K562 (cell line): Measurements from ENCODE around the gene GATA5. TPM values are rescaled to one million over a fixed set of nuclear protein-coding genes. Genes with fewer than 3 reads are reported as not detected.
A peak's percentile ranks its signal among the peaks of the same experiment; 100 is the strongest.

Experiments used
- ATAC-seq: fragments of 200-7000 bp; cut with Tn5 transposase; 3 replicates; pipeline ENCODE4 v1.9.1; 2020; ENCODE audit warnings: moderate library complexity
- BruUV-seq: library from RNA; stranded (reverse); fragments of 400-500 nt; replicated peaks from 2 replicates; lab custom pipeline; 2021; lab: Mats Ljungman, UMichigan
- CTCF ChIA-PET: fragments of 300-600 bp; formaldehyde crosslinking; extraction: SDS; loops from one replicate; lab custom pipeline; 2021; ENCODE audit warnings: low intra/inter-chr PET ratio; lab: Yijun Ruan, JAX
- POLR2A ChIA-PET: fragments of 300-600, 350-650 bp; sonication (Branson Sonifier 250); formaldehyde crosslinking; extraction: SDS; loops from one replicate; lab custom pipeline; 2021; ENCODE audit warnings: antibody characterized with exemption, inconsistent platforms; lab: Yijun Ruan, JAX
- DNase-seq, 4 experiments: peaks; one replicate each; pipeline versions ENCODE4 v3.0.0 to v3.0.0-alpha.2; 2011 to 2018; ENCODE audit warnings: low spot score in 3 of 4, mixed read lengths in 3 of 4; ENCODE audit errors: extremely low read depth in 1 of 4
- FAIRE-seq: peaks from 2 replicates; lab custom pipeline; 2011; peaks lifted over from hg19 to GRCh38; lab: Jason Lieb, UNC
- H2AFZ ChIP-seq: 2 replicates; pipeline ENCODE4 v1.6.0; 2011; ENCODE audit warnings: low read depth, low read length, control low read depth, inconsistent platforms
- H3K27ac ChIP-seq: fragments of 200-600 bp; 3 replicates; pipeline ENCODE4 v1.8.0; 2011; ENCODE audit warnings: low read depth, mild to moderate bottlenecking, control low read depth, inconsistent platforms, low read length, moderate library complexity, mixed read lengths; ENCODE audit errors: extremely low read depth
- H3K27me3 ChIP-seq, 2 experiments: fragments of 300-600 bp in 1 of 2; 2 replicates in 1 of 2; 3 replicates in 1 of 2; pipeline versions ENCODE4 v1.6.0 to v1.8.0; 2011; ENCODE audit warnings: inconsistent platforms in 2 of 2, low read length in 2 of 2, mild to moderate bottlenecking in 1 of 2, mixed read lengths in 1 of 2, moderate library complexity in 1 of 2; ENCODE audit not compliant: control insufficient read depth in 2 of 2, insufficient read depth in 2 of 2
- H3K36me3 ChIP-seq: fragments of 300-600 bp; 3 replicates; pipeline ENCODE4 v1.8.0; 2011; ENCODE audit warnings: mild to moderate bottlenecking, low read length, inconsistent platforms; ENCODE audit not compliant: control insufficient read depth, insufficient read depth
- H3K4me1 ChIP-seq, 2 experiments: fragments of 200-600 bp in 1 of 2; replicated peaks in 1 of 2; 2 replicates in 1 of 2; 3 replicates in 1 of 2; pipeline versions ENCODE4 v1.5.1 to v1.8.0; 2011; ENCODE audit warnings: inconsistent platforms in 2 of 2, low read length in 2 of 2, mild to moderate bottlenecking in 1 of 2, mixed read lengths in 1 of 2, moderate library complexity in 1 of 2; ENCODE audit not compliant: control insufficient read depth in 2 of 2, insufficient read depth in 2 of 2
- H3K4me2 ChIP-seq: 2 replicates; pipeline ENCODE4 v1.6.1; 2011; ENCODE audit warnings: low read length, control low read depth, inconsistent platforms, mixed read lengths; ENCODE audit not compliant: insufficient read depth
- H3K4me3 ChIP-seq: fragments of 200-600 bp; sonication (generic), shearing (Covaris generic); 2 replicates; pipeline ENCODE4 v1.5.1; 2016; ENCODE audit warnings: control low read depth, inconsistent platforms
- H3K79me2 ChIP-seq: fragments of 200-600 bp; 3 replicates; pipeline ENCODE4 v1.8.0; 2011; ENCODE audit warnings: low read length, inconsistent platforms; ENCODE audit not compliant: control insufficient read depth, insufficient read depth
- H3K9ac ChIP-seq, 2 experiments: 2 replicates each; pipeline versions ENCODE4 v1.6.0 to v1.6.1; 2011; ENCODE audit warnings: low read depth in 2 of 2, low read length in 2 of 2, control low read depth in 1 of 2, inconsistent platforms in 1 of 2, mild to moderate bottlenecking in 1 of 2, mixed read lengths in 1 of 2; ENCODE audit not compliant: insufficient read depth in 1 of 2
- H3K9me1 ChIP-seq: one replicate; pipeline ENCODE4 v1.6.0; 2011; ENCODE audit warnings: inconsistent platforms, mild to moderate bottlenecking, low read length, moderate library complexity; ENCODE audit not compliant: control insufficient read depth, insufficient read depth
- H3K9me3 ChIP-seq: replicated peaks from 2 replicates; pipeline ENCODE4 v1.5.1; 2011; ENCODE audit warnings: low read depth, low read length, inconsistent platforms; ENCODE audit not compliant: control insufficient read depth, insufficient read depth
- H4K20me1 ChIP-seq: replicated peaks from 2 replicates; pipeline ENCODE4 v1.6.1; 2011; ENCODE audit warnings: low read length, inconsistent platforms, mixed read lengths; ENCODE audit not compliant: control insufficient read depth, insufficient read depth
- EGR1 ChIP-seq: fragments of 450-650 bp; conservative IDR thresholded peaks from 2 replicates; pipeline ENCODE4 v1.6.1; 2017; ENCODE audit warnings: mild to moderate bottlenecking
- EZH2 ChIP-seq: IDR thresholded peaks from 2 replicates; pipeline ENCODE4 v1.6.1; 2012; ENCODE audit warnings: low read depth, mild to moderate bottlenecking, inconsistent platforms, low read length, borderline replicate concordance
- HBP1 ChIP-seq: fragments of 450-650 bp; formaldehyde crosslinking; IDR thresholded peaks from 2 replicates; pipeline ENCODE4 v1.4.0; 2022; ENCODE audit warnings: missing genetic modification characterization
- KDM2B ChIP-seq: fragments of 250-450 bp; sonication (Bioruptor Pico); IDR thresholded peaks from 2 replicates; pipeline ENCODE4 v1.8.0; 2021; ENCODE audit warnings: mild to moderate bottlenecking, moderate library complexity
- KLF16 ChIP-seq: IDR thresholded peaks from 2 replicates; pipeline ENCODE4 v1.6.1; 2016; ENCODE audit warnings: antibody characterized with exemption
- PCBP1 ChIP-seq: fragments of 200-400 bp; formaldehyde crosslinking; IDR thresholded peaks from 2 replicates; pipeline ENCODE4 v1.6.1; 2018; ENCODE audit warnings: mild to moderate bottlenecking, low read depth, low read length; ENCODE audit not compliant: poor library complexity, severe bottlenecking
- SP1 ChIP-seq: sonication (generic); formaldehyde crosslinking; IDR thresholded peaks from 2 replicates; pipeline ENCODE4 v1.8.1; 2022; ENCODE audit warnings: mild to moderate bottlenecking, missing genetic modification reagents
- TEAD4 ChIP-seq, 2 experiments: sonication (generic) in 1 of 2; formaldehyde crosslinking in 1 of 2; IDR thresholded peaks; 2 replicates each; pipeline versions ENCODE4 v1.6.1 to v1.8.0; 2012 to 2022; ENCODE audit warnings: borderline replicate concordance in 1 of 2, inconsistent platforms in 1 of 2, low read length in 1 of 2, mild to moderate bottlenecking in 1 of 2, missing genetic modification reagents in 1 of 2
- USF1 ChIP-seq: sonication (generic); formaldehyde crosslinking; IDR thresholded peaks from 2 replicates; pipeline ENCODE4 v1.9.0; 2022; ENCODE audit warnings: mild to moderate bottlenecking, missing genetic modification reagents
- WGBS: fragments of 100-300 bp; shearing (Covaris generic); methylation state at CpG from one replicate; pipeline ENCODE4 v1.1.6; 2016; ENCODE audit warnings: low coverage, mixed read lengths; ENCODE audit not compliant: insufficient coverage; ENCODE audit errors: missing lambda C conversion rate; 5-methylcytosine and 5-hydroxymethylcytosine counted together
- in situ Hi-C: fragments of 300-500 bp; cut with MboI; formaldehyde crosslinking; loops from 4 replicates; pipeline ENCODE4 v1.15.0; 2018; ENCODE audit warnings: inconsistent platforms, mixed read lengths
- intact Hi-C: fragments of 100-400 bp; cut with micrococcal nuclease; formaldehyde crosslinking; loops from 2 replicates; pipeline ENCODE4 v1.14.2; 2022
- polyA plus RNA-seq, 8 experiments: library from polyadenylated mRNA; depleted of rRNA in 4 of 8; stranded (reverse) in 5 of 8; unstranded in 3 of 8; fragments of >200 nt; fragmentation: Nextera tagmentation in 2 of 8; fragmentation: Illumina TruSeq in 1 of 8; extraction: Ambion mirVana in 2 of 8; extraction: Trizol in 1 of 8; gene quantifications; 2 replicates each; pipeline versions ENCODE4 v1.2.1 to v1.2.3, GENCODE V29; 2011 to 2014; ENCODE audit warnings: inconsistent platforms in 1 of 8, missing spikeins in 1 of 8
- total RNA-seq, 7 experiments: library from RNA; depleted of rRNA in 6 of 7; stranded (reverse); fragments of >200 nt in 6 of 7; fragmentation: Illumina TruSeq in 2 of 7; extraction: Trizol in 2 of 7; gene quantifications; 2 replicates each; pipeline versions ENCODE4 v1.2.1 to v1.2.3, GENCODE V29; 2011 to 2021; ENCODE audit warnings: low replicate concordance in 1 of 7

The GATA5 gene
- total and polyA plus RNA-seq, 9 of the 15 experiments (the other 6 are each of a cell fraction or from before 2014, with no cell fraction given) = 0.09 to 0.57 (median 0.20) TPM; not detected in 3

- ChIA-PET POLR2A (interaction anchor here (0.6 to 1.0 kb wide), 4 partner anchors 18 to 99 kb away, joined by 3 to 4 read pairs (median 4); no protein-coding TSS in a partner anchor), CTCF (interaction anchor here (0.9 kb wide), 1 partner anchor 84 kb away, joined by 4 read pairs; no protein-coding TSS in a partner anchor)
- Histone ChIP-seq H3K4me3 (no peak overlapping the region), H4K20me1 (no peaks in the 10 kb centered on the region; the same call in 1 of the 2 replicates), H3K4me1 (peaks cover 13 to 70% of the 10 kb centered on the region in 2 experiments; a peak in 4 of 5 replicates), H3K4me2 (no peak overlapping the region), H3K27me3 (no peaks in the 10 kb centered on the region; a peak in 1 of 5 replicates), H3K9me1 (no peaks in the 10 kb centered on the region), H2AFZ (0 out of 2 replicates have a peak overlapping the region, but pooled peaks have one; percentile 51), H3K27ac (no peak overlapping the region), H3K79me2 (no peaks in the 10 kb centered on the region), H3K9me3 (no peaks in the 10 kb centered on the region), H3K9ac (peak overlapping the region in 1 of 2 experiments; percentile 68; a peak in 2 of 4 replicates)
- FAIRE-seq (no peak), DNase-seq (no peak), ATAC-seq (peak; percentile 45)
- intact Hi-C loops = loop anchor here (1.0 to 10.0 kb wide), 2 partner anchors 86 to 191 kb away; partner anchors contain the start of gene ADRM1
- BruUV-seq = no TSS peak
- in situ Hi-C loops = loop anchor here (10.0 kb wide), 2 partner anchors 191 to 309 kb away; partner anchors contain the start of genes ADRM1 and OGFR
- WGBS = 56% methylated on average over 17 of the region's 34 CpGs
- TF ChIP-seq KLF16 (no peak), HBP1 (CRISPR knock-in tag) (no peak), USF1 (CRISPR knock-in tag) (0 out of 2 replicates have a peak, but pooled peaks have one; percentile 11), TEAD4 (IDR thresholded peaks at IDR 0.05; ENCODE audit: low read length) (no peak), TEAD4 (CRISPR knock-in tag; IDR thresholded peaks at IDR 0.05; ENCODE audit: borderline replicate concordance) (0 out of 2 replicates have a peak, but pooled peaks have one; percentile 15), KDM2B (CRISPR knock-in tag) (no peak), EGR1 (0 out of 2 replicates have a peak, but pooled peaks have one; percentile 6), PCBP1 (peak; percentile 7), EZH2 (no peak), SP1 (CRISPR knock-in tag) (no peak)
- TF ChIP-seq, all 486 proteins: peak for 4
- no peaks in the 10 kb centered on the region for H3K36me3 ChIP-seq
Observed at GRCh38 chr20:62495749-62496567, 20.2 kb upstream of the GATA5 start.
